GM19463 (cell line): ENCODE measurements around the gene HMGCS1.
"Not testable (repeated sequence)": the region's sequence is repeated elsewhere in the genome, so short reads cannot be mapped to it uniquely, and the experiment has no call there.

Experiments used
- ATAC-seq: cut with Tn5 transposase; IDR thresholded peaks from one replicate; pipeline ENCODE4 v1.9.1; 2021; ENCODE audit warnings: mild to moderate bottlenecking, moderate library complexity; ENCODE audit not compliant: unreplicated experiment

The HMGCS1 gene

DNA sequence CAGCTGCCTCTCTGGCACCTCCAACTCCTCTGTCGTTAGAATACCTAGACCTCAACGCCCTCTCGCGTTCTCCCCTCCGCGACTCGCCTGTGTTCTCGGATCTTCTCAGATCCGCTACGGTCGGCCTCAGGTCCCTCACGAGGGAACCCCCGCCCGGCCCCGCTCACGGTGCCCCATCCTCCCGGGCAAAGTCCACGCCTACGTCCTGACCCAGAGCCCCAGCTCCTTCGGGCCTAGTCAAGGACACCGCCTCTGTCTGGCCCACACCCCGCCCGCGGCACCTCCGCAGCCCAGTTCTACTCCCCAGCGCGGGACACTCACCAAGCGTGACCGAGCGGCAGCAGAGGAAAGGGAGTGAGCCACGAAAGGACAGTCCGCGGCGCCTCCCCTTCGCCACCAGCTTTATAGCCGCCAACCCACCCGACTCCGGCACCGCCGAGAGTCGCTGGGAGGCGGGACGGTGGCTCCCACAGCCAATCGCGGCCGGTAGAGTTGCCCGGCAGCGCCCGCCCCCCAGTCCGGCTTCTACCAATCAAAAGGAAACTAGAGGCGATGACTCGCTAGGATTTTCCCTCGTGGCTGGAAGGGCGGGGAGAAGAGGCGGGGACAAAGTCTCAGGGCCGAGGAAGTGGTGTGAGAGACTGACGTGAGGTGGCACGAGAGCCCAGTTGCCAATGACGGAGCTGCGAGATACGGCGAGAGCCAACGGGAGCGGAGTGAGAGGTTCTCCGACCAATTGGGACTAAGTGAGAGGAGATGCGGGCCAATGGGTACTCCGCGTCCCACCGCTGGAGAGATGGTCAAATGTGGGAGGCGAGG is at the start of gene HMGCS1:
Gene HMGCS1 (minus strand): TSS at position 378 of the 819 bp plus-strand sequence. CDS start 14,447 bp downstream, outside the sequence.
- peak; percentile 87 for ATAC-seq

DNA sequence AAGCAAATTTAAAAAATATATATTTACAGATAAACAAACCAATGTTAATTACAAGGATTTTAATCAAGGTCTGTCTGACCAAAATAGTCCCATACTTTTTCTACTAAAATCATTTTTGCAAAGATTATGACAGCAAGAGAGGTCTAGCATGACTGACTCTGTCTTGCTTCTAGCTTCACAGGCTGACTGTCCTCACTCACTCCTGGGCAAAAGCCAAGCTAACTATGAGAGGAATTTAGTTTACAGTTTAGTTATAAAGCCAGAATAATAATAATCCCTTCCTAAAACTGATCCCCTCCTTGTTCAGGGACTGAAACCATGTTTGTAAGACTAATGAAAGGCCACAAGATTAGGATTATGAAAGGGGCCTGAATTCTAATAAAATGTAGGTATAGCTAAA is 45.5 kb upstream of the HMGCS1 start:
- no peak for ATAC-seq

DNA sequence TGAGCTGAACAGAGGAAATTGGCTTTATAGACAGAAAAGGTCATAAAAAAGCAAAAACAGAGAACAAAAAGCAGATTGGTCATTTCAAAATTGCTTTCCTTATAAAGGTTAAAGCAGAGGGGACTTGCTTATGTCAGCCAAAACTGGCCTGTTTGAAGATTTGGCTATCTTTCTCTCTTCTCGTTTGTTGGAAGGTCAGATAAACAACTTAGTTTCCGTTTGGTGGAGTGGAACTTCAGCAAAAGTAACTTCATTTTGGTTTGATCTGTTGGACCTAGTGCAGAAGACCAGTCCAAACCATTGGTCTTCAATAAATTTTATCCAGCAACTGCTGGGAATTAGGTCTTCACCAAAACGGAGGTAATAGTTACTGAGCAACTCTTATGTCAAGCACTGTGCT is 45.1 kb upstream of the HMGCS1 start:
- no peak for ATAC-seq

DNA sequence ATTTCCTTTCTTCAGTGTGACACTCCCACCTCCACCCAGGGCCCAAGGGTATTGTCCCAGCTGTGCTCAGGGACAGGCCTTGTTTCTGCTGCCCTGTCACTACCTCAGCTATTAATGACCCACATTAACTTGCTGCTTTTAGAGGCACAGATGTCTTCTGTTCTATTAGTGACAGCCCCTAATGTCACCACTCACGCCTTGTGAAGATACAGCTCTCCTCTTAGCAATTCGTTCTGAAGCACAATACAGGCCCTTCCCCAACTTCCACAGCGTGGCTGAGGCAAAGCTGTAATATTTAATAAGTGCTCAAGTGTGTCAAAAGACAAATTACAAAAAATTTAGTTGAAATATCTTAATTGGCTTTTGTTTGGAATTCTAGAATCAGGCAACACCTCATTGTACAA is 44.7 kb upstream of the HMGCS1 start:
- ATAC-seq, result no peak

DNA sequence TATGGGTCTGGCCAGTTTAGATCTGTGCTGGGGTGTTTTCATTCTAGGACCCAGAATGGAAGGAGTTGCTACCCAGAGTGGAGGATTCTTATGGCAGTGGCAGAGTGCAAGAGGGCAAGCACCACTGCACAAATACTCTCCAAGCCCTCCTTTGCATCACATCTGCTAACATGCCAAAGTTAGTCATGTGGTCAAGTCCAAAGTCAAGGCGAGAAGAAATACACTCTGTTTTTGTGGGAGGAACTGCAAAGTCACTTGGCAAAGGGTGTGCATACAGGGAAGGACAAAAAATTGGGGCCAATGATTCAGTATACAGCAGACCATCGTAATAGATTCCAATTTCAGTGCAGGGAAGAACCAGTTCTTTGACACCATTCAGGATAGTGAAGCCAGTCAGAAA is 43.9 kb upstream of the HMGCS1 start:
- ATAC-seq, result no peak

DNA sequence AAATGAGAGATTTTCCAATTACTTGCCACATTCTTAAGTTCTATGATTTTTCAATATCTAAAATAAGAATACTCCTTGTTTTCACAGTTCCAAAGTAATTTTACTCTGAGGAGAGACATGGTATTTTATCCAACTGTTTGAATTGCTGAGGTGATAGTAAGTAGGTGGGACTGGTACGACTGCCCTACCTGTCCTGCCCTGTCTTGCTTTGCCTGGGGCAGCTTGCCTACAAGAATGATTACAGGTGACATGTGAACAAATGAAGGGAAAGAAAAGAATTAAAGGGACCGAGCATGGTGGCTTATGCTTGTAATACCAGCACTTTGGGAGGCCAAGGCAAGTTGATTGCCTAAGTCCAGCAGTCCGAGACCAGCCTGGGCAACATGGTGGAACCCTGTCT is 41.6 kb upstream of the HMGCS1 start:
- no peak for ATAC-seq

DNA sequence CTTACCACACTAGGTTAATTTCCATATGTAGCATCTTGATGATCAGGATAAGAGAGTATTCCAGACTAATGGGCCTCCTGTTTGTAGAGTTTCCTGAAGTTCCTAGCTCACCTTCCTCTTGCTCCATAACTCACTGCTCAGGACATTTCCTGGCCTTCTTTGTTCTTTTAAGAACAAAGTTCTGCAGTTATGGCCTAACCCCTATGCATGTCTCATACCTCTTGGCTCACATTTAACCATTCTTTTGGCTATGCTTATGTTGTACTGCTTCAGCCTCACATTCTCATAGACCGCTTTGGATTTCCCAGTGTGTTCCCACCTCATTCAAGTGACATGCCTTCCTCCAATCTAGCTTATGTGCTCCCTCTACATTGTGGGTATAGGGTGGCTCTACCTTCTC is 40.5 kb upstream of the HMGCS1 start:
- no peak for ATAC-seq

DNA sequence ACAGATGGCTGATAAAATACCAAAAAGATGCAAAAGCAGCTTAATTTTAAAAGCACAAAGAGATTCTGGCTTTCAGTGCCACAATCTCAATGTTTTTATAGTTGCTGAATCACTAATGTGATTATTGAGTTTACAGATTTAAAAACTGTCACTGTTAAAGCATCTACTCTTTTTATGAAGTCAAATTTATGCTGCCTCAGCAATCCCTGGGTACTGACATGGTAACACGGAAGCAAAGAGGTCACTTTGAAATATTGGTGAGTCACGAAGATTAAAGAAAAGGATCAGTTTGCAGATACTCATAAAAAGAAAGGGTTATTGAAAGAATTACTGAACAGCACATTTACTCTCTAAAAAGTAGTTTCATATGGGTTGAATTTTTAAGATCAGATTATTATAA is 39.7 kb upstream of the HMGCS1 start:
- ATAC-seq, result no peak

DNA sequence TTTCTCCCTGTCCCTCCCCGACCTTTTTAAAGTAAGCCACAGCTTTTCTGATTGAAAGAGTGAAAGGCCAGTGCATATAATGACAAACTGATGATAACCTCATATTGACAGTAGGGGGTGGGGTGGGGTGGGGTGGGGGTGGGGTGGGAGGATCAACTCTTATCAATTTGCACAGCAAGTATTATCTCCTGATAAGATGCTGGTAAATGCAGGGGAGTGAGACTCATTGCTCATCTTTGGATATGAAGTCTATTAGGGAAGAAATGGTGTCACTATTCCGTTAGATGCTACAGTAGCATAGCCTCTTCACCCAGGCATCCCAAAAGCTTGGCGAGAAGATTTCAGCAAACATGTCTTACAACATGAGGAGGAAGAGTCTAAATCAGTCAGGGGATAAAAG is 38.9 kb upstream of the HMGCS1 start:
- ATAC-seq, result no peak

DNA sequence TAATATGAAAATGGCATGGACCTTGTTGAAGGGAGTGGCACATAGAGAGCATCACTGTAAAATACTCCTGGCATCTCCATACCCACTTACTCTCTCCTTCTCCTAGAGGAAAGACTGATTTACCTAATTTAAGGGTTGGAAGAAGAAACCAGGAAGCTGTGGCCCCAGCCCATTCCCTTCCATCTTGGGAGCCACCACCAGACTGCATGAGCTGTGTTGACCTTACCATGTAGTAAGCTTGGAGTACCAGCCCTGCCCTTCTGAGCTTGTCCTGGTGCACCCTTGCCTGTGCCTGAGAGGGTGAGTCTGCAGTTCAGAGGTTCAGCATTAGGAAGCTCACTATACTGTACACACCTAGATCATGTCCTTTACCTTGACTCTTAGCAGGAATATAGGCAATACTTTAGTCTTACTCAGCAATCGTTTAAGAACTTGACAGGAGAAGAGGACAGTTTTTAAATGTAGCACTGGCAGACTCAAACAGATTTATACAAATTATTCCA is 35.7 kb upstream of the HMGCS1 start:
- no peak for ATAC-seq

DNA sequence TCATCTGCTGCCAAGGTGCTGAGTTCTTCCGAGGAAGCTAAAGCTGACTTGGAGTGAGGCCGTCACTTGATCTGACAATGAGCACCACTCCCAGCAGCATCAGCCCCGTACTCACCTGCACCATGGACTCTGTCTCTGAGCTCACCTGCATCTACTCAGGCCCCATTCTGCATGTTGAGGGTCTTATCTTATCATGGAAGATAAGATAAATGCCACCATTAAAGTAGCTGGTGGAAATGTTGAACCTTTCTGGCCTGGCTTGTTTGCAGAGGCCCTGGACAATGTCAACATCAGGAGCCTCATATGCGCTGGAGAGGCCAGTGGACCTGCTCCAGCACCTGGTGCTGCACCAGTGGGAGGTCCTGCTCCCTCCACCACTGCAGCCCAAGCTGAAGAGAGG is 35.0 kb upstream of the HMGCS1 start:
- no peak for ATAC-seq

DNA sequence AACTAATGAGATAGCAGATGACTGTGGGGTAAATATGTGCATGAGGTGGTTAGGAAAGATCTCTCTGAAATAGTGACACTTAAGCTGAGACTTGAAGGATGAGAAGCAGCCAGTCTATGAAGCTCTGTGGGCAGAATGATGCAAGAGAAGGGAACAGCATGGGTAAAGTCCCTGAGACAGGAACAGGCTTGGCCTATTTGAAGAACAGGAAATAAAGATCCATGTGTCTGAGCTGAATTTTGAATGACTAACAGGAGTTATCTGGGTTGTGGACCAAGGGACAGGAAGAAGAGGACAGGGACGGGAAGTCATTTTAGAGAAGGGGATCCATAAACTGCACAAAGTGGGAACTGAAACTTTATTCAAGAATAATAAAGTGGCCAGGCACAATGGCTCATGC is 25.6 kb upstream of the HMGCS1 start:
- ATAC-seq, result no peak

DNA sequence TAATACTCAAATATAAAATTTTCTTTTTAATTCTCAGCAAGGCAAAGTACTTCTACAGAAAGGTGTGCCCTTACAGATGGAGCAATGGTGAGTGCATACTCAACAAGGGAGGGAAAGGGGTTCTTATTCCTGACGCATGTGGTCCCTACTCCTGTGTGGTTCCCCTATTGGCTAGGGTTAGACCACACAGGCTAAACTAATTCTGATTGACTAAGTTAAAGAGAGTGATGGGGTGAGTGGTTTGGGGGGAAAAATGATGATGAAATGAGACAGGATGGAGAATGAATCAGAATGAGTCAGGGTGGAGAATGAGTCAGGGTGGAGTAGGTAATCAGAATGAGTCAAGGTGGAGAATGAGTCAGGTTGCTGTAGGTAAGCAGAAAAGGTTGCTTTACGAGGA is 22.9 kb upstream of the HMGCS1 start:
- no peak for ATAC-seq

DNA sequence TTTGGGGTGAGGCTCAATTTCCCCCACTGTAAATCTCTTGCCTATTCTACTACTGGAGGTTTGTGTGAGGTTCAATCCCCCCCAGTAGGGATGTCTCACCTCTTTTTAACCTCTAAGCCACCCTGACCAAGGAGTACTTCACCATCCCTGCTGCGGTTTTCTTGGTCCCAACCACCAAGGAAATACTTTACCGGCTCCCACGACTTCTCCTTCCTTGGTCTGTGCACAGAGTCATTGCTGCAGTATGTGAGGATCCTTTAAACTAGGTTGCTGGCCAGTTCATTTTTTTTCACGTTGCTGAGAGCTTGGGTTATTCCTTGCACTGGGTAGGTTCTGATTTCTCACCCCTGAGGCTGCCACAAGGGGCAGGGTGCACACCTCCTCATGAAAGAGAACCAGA is 22.5 kb upstream of the HMGCS1 start:
- no peak for ATAC-seq

DNA sequence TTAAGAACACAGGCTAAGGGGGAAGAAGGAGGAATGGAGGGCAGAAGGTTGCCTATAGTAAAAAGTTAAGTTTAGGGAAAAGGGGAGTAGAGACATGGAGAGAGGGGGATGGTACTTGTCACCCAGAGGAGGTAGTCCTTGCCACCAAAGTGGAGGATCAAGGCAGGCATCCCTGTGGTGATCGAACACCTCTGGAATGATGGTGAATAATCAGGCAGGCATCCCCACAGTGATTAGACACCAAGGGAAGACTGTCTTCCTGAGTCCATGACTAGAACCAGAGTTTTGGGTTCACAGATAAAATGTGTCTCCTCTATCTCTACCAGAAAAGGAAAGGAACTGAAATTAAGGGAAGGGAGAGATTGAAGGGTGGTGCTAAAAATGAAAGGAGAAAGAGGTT is 19.2 kb upstream of the HMGCS1 start:
- ATAC-seq, result no peak

DNA sequence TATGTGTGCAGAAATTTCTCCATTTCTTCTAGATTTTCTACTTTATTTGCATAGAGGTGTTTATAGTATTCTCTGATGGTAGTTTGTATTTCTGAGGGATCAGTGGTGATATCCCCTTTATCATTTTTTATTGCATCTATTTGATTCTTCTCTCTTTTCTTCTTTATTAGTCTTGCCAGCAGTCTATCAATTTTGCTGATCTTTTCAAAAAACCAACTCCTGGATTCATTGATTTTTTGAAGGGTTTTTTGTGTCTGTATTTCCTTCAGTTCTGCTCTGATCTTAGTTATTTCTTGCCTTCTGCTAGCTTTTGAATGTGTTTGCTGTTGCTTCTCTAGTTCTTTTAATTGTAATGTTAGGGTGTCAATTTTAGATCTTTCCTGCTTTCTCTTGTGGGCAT is 12.4 kb upstream of the HMGCS1 start:
- not testable (repeated sequence) for ATAC-seq

DNA sequence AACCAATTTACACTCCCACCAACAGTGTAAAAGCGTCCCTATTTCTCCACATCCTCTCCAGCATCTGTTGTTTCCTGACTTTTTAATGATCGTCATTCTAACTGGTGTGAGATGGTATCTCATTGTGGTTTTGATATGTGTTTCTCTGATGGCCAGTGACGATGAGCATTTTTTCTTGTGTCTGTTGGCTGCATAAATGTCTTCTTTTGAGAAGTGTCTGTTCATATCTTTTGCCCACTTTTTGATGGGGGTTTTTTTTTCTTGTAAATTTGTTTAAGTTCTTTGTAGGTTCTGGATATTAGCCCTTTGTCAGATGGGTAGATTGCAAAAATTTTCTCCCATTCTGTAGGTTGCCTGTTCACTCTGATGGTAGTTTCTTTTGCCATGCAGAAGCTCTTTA is 10.3 kb upstream of the HMGCS1 start:
- not testable (repeated sequence) for ATAC-seq

DNA sequence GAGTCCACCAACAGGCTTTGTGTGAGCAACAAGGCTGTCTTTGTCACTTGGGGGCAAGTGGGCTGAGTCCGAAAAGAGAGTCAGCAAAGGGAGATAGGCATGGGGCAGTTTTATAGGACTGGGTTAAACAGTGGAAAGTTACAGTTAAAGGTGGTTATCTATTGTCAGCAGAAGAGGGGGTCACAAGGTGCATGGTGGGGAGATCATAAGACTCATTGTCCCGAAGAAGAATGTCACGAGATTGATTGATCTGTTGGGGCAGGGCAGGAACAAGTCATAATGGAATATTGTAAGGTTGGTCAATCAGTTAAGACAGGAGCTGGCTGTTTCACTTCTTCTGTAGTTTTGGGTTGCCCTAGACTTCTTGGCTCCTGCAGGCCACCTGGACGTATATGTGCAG is 7.6 kb upstream of the HMGCS1 start:
- ATAC-seq, result no peak

DNA sequence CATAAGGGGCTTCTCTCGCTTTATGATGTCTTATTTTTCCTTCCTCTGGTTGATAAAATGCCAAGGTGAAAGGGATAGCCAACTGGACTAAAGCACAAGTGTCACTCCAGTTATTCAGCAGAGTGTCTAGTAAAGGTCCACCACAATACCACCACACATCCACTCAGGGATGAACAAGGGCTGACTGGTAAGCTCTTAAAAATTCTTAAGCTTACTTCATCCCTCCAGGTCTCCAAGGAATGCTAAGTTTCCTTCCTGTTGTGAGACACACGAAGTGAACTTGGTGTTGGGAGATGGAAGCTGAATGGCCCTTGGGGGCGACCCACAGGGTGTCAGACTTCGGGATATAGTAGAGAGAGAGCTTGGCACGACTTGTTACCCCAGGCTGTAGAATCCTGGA is 3.2 kb upstream of the HMGCS1 start:
- no peak for ATAC-seq

DNA sequence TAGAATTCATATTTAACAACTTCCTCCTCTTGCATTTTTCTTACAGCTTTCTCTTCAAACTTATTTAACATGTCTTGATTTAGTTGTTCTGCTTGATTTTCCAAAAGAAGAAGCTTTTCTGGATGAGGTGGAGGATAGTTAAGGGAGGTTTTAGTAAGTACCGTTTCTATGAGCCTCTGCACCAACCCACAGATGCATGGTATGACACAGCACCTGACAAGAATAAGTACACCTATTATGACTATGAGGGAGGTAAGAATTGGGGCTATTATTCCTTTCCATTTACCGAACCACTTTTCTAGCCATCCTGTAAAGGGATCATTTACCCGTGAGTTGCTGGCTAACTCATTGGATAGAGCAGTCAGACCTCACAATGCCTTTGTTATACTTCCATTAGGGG is 2.5 kb upstream of the HMGCS1 start:
- no peak for ATAC-seq

DNA sequence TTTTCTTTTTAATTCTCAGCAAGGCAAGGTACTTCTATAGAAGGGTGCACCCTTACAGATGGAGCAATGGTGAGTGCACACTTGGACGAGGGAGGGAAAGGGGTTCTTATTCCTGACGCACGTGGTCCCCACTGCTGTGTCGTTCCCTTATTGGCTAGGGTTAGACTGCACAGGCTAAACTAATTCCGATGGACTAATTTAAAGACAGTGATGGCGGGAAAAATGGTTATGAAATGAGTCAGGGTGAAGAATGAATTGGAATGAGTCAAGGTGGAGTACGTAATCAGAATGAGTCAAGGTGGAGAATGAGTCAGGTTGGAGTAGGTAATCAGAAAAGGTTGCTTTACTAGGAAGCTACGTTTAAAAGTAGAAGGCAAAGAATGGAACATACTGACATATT is 2.1 kb upstream of the HMGCS1 start:
- no peak for ATAC-seq

DNA sequence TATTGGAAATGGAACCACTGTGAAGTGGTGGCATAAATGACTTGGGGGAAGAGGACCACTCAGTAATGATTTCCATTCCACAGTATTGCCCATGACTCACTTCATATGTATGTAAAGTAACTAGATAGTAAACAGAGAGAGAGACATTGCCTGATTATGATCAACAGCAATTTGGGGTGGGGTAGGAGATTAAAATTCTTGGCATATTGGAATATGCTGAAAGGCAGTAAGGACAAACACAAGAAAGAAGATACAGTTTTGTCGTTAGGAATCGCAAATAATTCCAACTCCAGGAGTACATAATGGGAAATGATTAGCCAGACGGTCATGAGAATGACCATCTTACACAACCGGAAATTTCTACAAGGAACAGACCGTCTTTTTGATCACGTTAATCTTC is 1.5 kb upstream of the HMGCS1 start:
- ATAC-seq, result no peak
